Stimulated activated naive CD8-positive, alpha-beta T cell treated with anti-CD3 and anti-CD28 coated beads, Interleukin-15, amount 100 ng/mL, for 72 hours (primary cell): ENCODE measurements around the gene CHSY3.

Experiments
- ATAC-seq: fragments of 150-1000 bp; cut with Tn5 transposase; 2 replicates; pipeline ENCODE4 v1.10.0; 2021; ENCODE audit warnings: mild to moderate bottlenecking, moderate library complexity
- DNase-seq, 2 donors: peaks; one replicate each; pipeline ENCODE4 v3.0.0; 2021 to 2022
- H3K27ac Mint-ChIP-seq, 2 donors: one replicate each; pipeline ENCODE4 v1.8.0; 2022; ENCODE audit warnings: mild to moderate bottlenecking in 2 of 2, mixed read lengths in 2 of 2, moderate library complexity in 2 of 2
- H3K27me3 Mint-ChIP-seq: one replicate; pipeline ENCODE4 v1.8.0; 2022; ENCODE audit warnings: mixed read lengths
- H3K4me1 Mint-ChIP-seq: one replicate; pipeline ENCODE4 v1.8.0; 2022; ENCODE audit warnings: mild to moderate bottlenecking, mixed read lengths
- H3K4me3 Mint-ChIP-seq, 2 donors: one replicate each; pipeline ENCODE4 v1.8.0; 2022; ENCODE audit warnings: mild to moderate bottlenecking in 2 of 2, mixed read lengths in 2 of 2, moderate library complexity in 1 of 2
- H3K9me3 Mint-ChIP-seq, 2 donors: one replicate each; pipeline ENCODE4 v1.8.0; 2022; ENCODE audit warnings: mixed read lengths in 2 of 2

Gene CHSY3

DNA sequence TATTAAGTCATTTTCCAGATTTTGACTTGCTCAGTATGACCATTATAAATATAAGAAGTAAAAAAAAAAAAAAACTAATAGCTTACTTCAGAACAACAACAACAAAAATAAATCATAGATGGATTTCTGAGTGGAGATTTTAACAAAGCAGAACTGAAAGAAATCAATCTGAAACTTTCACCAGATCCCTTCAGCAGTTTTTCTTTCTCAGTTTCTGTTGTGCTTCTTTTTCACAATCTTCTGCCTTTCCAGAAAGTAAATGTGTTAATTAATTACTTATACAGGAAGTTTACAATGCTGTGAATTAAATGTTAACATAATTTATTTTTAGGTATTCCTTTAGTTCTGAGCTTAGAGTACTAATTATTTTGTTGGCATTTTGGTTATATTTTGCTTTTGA, 73.5 kb downstream of the CHSY3 start:
- H3K4me3 Mint-ChIP-seq = no peak overlapping the region
- ATAC-seq = no peak

DNA sequence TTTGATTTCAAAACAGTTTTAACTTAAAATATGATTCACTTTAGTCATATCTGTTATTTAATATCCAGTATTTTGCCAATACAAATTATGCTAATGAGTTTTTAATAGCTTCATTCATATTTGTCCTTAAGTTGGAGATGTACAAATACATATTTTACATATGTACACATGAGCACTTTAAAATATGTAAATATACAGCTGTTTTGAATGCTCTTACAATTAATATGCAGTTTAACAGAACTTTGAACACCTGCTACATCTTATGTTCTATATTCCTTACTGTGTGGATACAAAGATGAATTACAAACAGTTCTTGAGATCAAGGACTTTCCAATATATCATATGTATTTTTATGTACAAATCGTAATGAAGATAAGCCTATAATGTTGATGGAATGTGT, 74.0 kb downstream of the CHSY3 start:
- no peak for DNase-seq

More for the DNA sequence above, 73.5 kb downstream of the CHSY3 start:
- H3K27ac Mint-ChIP-seq = no peak overlapping the region
- no peaks in the 10 kb centered on the region for H3K9me3 Mint-ChIP-seq
- no peak for DNase-seq
- H3K4me1 Mint-ChIP-seq = no peaks in the 10 kb centered on the region
- H3K27me3 Mint-ChIP-seq = no peaks in the 10 kb centered on the region

DNA sequence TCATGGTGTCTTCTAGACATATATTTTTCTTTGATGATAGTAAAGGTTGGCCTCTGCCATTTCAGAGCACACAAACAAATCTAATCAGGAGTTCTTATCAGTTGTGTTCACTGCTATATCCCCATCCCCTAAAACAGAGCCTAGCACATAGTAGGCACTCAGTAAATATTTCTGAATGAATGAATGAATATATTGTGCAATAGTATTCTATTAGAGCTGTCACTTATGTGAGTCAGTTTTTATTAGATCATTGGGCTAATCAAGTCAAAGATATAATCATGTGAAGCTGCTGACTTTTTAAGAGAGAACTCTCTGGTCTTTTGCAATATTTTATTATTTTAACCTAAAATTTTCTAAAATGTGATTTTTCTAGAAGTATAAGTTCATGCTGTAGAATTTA, 84.2 kb downstream of the CHSY3 start:
- ATAC-seq (no peak), DNase-seq (no peak)
- no peaks in the 10 kb centered on the region for H3K27me3 Mint-ChIP-seq
- H3K9me3 Mint-ChIP-seq = peaks cover 12 to 16% of the 10 kb centered on the region in 2 donors
- no peaks in the 10 kb centered on the region for H3K4me1 Mint-ChIP-seq
- no peak overlapping the region for H3K27ac Mint-ChIP-seq
- H3K4me3 Mint-ChIP-seq = no peak overlapping the region

More for the DNA sequence above, 74.0 kb downstream of the CHSY3 start:
- Mint-ChIP-seq H3K4me1 (no peaks in the 10 kb centered on the region), H3K27me3 (no peaks in the 10 kb centered on the region), H3K27ac (no peak overlapping the region), H3K4me3 (no peak overlapping the region), H3K9me3 (no peaks in the 10 kb centered on the region)
- ATAC-seq = no peak

- no peak overlapping the region for H3K27ac Mint-ChIP-seq
- no peaks in the 10 kb centered on the region for H3K27me3 Mint-ChIP-seq
- H3K4me3 Mint-ChIP-seq = no peak overlapping the region
- no peak for ATAC-seq
- H3K9me3 Mint-ChIP-seq = peaks cover 0 to 13% of the 10 kb centered on the region in 2 donors
- DNase-seq = no peak
- H3K4me1 Mint-ChIP-seq = no peaks in the 10 kb centered on the region
Measured at GRCh38 chr5:129991780-129992179, 87.5 kb downstream of the CHSY3 start.

DNA sequence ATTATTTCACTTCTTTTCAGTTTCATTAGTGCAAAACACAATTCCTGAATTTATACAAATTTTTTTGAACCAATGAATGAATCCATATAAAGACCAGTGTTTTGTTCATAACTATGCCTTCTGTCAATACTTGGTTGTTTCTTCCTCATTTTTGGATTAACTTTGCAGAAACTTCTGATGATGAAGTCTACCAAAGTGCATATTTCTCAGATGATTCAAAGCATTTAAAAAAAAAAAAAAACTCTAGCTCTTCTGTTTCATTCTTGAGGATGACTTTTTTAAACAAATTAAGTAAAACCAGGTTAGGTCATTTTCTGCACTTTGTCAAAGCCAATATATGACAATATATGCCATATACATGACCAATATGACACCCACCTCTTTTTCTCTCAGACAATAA, 92.6 kb downstream of the CHSY3 start:
- no peak overlapping the region for H3K27ac Mint-ChIP-seq
- DNase-seq = no peak

DNA sequence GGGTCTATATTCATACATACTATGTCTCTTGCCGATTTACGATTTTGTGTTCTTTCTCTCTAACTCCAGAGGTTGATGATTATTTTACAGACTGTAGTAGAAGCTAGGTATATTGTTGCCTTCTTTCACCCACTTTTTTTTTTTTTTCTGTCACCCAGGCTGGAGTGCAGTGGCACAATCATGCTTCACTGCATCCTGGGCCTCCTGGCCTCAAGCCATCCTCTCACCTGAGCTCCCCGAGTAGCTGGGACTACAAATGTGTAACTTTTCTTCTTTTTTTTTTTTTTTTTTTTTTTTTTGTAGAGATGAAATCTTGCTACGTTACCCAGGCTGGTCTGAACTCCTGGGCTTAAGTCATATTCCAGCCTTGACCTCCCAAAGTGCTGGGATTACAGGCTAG, 96.2 kb downstream of the CHSY3 start:
- Mint-ChIP-seq H3K9me3 (peaks cover 0 to 5% of the 10 kb centered on the region in 2 donors), H3K4me1 (no peaks in the 10 kb centered on the region), H3K27me3 (no peaks in the 10 kb centered on the region), H3K27ac (no peak overlapping the region), H3K4me3 (no peak overlapping the region)
- DNase-seq = no peak
- no peak for ATAC-seq

More for the DNA sequence above, 92.6 kb downstream of the CHSY3 start:
- ATAC-seq = no peak
- H3K4me1 Mint-ChIP-seq = no peaks in the 10 kb centered on the region
- H3K27me3 Mint-ChIP-seq = no peaks in the 10 kb centered on the region
- no peak overlapping the region for H3K4me3 Mint-ChIP-seq
- peaks cover 0 to 13% of the 10 kb centered on the region in 2 donors for H3K9me3 Mint-ChIP-seq

DNA sequence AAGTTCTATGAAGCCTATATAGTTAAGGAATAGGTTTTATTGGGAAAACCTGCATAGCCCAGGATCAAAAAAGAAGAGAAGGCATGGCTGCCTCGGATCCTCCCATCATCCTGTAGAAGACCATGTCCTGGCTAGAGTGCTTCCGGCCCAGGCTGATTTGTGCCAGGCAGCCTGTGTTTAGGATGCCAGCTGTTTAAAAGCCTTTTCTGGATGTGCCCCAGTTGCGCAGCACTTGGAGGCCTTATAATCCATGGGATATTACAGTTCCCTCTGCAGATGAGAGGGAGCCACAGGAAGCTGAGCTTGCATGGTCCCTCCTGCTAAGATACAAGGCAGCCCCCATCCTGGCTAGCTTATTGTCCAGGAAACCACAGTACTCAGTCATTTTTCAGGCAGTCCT, 97.9 kb downstream of the CHSY3 start:
- Mint-ChIP-seq H3K27me3 (no peaks in the 10 kb centered on the region), H3K4me1 (no peaks in the 10 kb centered on the region), H3K27ac (no peak overlapping the region), H3K9me3 (no peaks in the 10 kb centered on the region), H3K4me3 (no peak overlapping the region)
- DNase-seq (no peak), ATAC-seq (no peak)

DNA sequence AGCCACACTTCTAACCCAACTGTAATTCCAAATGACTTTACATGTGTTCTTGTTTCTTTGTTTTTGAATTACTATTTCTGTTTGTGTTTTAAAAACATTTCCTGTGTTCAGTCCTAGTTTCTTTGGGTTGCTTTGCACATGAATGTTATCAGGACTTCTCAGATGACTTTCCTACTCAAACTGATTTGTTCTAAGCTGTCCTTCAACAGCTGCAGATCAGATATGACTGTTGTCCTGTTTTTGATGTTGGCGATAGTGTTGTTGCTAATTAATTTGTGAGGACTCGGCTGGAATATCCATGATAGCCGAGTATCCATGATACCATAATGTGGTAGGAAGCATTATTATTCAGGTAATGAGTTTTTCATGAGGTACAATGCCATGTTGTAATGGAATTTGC, 98.6 kb downstream of the CHSY3 start:
- no peaks in the 10 kb centered on the region for H3K27me3 Mint-ChIP-seq
- DNase-seq = no peak
- no peaks in the 10 kb centered on the region for H3K9me3 Mint-ChIP-seq
- H3K27ac Mint-ChIP-seq = no peak overlapping the region
- H3K4me1 Mint-ChIP-seq = no peaks in the 10 kb centered on the region
- no peak for ATAC-seq
- H3K4me3 Mint-ChIP-seq = no peak overlapping the region

DNA sequence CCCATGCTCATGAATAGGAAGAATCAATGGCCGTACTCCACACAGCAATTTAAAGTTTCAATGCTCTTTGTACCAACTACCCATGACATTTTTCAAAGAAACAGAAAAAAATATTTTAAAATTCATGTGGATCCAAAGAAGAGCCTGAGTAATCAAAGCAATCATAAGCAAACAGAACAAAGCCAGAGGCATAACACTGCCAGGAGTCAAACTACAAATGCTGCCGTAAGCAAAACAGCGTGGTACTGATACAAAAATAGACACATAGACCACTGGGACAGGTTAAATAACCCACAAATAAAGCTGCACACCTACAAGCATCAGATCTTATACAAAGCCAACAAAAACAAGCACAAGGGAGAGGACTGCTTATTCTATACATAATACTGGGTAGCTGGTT, 107.7 kb downstream of the CHSY3 start:
- Mint-ChIP-seq H3K4me1 (no peaks in the 10 kb centered on the region), H3K9me3 (peaks cover 14 to 44% of the 10 kb centered on the region in 2 donors), H3K4me3 (no peak overlapping the region), H3K27me3 (no peaks in the 10 kb centered on the region), H3K27ac (no peak overlapping the region)
- no peak for DNase-seq
- no peak for ATAC-seq

- no peak for ATAC-seq
- Mint-ChIP-seq H3K9me3 (peaks cover 14% of the 10 kb centered on the region in 2 donors), H3K27me3 (no peaks in the 10 kb centered on the region), H3K27ac (no peak overlapping the region), H3K4me1 (no peaks in the 10 kb centered on the region), H3K4me3 (no peak overlapping the region)
- DNase-seq = no peak
Measured at GRCh38 chr5:130017173-130017572, 112.9 kb downstream of the CHSY3 start.

DNA sequence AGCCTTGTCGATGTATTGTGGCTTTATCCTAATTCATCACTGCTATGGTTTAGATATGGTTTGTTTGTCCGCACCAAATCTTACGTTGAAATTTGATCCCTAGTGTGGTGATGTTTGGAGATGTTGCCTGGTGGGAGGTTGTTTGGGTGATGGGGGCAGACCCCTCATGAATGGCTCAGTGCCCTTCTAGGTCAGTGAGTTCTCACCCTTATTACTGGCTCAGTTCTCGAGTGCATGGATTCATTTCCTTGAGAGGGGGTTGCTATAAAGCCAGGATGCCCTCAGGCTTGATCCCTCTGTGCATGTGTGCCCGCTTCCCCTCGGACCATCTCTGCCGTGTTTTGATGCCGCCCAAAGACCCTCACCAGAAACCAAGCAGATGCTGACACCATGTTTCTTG, 114.4 kb downstream of the CHSY3 start:
- Mint-ChIP-seq H3K4me3 (no peak overlapping the region), H3K4me1 (no peaks in the 10 kb centered on the region), H3K27me3 (no peaks in the 10 kb centered on the region), H3K27ac (no peak overlapping the region), H3K9me3 (peaks cover 7 to 14% of the 10 kb centered on the region in 2 donors)
- ATAC-seq = no peak
- DNase-seq = no peak

DNA sequence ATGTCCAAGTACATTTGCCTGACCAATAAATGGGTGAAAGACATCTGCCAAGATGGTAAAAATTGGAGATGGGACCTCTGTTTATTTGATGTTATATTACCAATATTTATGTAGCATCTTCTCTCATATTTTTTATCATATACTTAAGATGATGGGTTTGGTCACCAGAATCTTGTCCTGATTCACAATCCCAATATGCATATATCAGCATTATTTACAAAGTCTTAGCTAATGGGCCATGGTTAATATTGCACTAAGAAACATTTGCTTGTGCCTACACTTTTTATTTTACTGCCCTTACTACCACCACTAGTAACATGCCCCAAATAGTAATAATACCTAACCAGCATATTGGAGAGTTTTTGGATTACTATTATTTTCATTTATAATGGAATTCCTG, 116.7 kb downstream of the CHSY3 start:
- no peak overlapping the region for H3K27ac Mint-ChIP-seq
- ATAC-seq (no peak), DNase-seq (no peak)
- H3K4me3 Mint-ChIP-seq = no peak overlapping the region
- no peaks in the 10 kb centered on the region for H3K27me3 Mint-ChIP-seq
- no peaks in the 10 kb centered on the region for H3K4me1 Mint-ChIP-seq
- no peaks in the 10 kb centered on the region for H3K9me3 Mint-ChIP-seq

DNA sequence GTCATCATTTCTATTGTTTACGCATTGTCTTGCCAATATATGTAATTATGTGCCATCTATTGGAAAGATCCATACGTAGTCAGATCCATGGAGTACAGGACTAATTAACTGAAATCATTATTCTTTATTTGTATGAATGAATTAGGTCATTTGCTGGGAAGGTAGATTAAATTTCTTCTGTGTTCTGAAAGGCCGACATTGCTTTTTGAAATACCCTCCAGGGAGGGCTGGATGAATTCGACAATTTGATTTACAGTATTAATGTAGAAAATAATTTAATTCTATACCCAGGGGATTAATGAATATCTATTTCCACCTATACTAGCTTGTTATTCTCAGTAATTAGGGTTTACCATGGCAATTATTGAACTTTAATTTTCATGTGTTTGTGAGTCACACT, 117.6 kb downstream of the CHSY3 start:
- DNase-seq (no peak), ATAC-seq (no peak)
- no peak overlapping the region for H3K27ac Mint-ChIP-seq
- no peaks in the 10 kb centered on the region for H3K4me1 Mint-ChIP-seq
- H3K27me3 Mint-ChIP-seq = no peaks in the 10 kb centered on the region
- no peak overlapping the region for H3K4me3 Mint-ChIP-seq
- no peaks in the 10 kb centered on the region for H3K9me3 Mint-ChIP-seq

DNA sequence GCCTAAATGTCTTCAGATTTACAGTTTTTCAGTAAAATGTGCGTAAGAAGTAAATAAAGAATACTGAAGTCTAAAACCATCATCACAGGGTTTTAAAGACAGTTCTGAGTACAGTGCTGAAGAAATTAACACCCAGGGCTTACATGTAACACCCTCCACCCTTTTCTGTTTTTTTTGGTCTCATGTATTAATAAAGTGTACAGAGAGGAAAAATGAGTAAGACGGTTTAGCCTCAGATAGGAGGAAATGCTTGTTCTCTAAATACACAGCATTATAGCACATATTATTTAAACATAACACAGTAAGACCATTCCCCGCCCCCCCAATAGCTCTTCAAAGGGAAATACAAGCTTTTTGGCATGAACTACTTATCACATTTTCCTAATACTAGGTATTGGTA, 119.3 kb downstream of the CHSY3 start:
- DNase-seq = no peak

GRCh38 chr5:130024006-130024405, 119.7 kb downstream of the CHSY3 start:
- Mint-ChIP-seq H3K4me3 (no peak overlapping the region), H3K4me1 (no peaks in the 10 kb centered on the region), H3K27ac (no peak overlapping the region), H3K27me3 (no peaks in the 10 kb centered on the region), H3K9me3 (no peaks in the 10 kb centered on the region)
- no peak for DNase-seq
- no peak for ATAC-seq

More for the DNA sequence above, 119.3 kb downstream of the CHSY3 start:
- Mint-ChIP-seq H3K9me3 (no peaks in the 10 kb centered on the region), H3K4me3 (no peak overlapping the region), H3K27me3 (no peaks in the 10 kb centered on the region), H3K27ac (no peak overlapping the region), H3K4me1 (no peaks in the 10 kb centered on the region)
- ATAC-seq = no peak

DNA sequence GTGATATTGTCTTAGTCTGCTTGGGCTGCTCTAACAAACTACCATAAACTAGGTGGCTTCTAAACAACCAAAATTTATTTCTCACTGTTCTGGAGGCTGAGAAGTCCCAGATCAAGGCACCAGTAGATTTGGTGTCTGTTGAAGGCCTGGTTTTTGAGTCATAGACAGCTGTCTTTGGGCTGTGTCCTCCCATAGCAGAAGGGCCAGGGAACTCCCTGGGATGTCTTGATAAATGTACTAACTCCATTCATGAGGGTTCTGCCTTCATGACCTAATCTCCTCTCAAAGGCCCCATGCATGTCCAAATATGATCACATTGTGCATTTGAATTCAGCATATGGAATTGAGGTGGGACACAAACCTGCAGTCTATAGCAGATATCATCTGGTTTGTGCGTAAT, 121.2 kb downstream of the CHSY3 start:
- Mint-ChIP-seq H3K27me3 (no peaks in the 10 kb centered on the region), H3K4me1 (no peaks in the 10 kb centered on the region), H3K9me3 (no peaks in the 10 kb centered on the region), H3K4me3 (no peak overlapping the region), H3K27ac (no peak overlapping the region)
- DNase-seq (no peak), ATAC-seq (no peak)

- H3K4me3 Mint-ChIP-seq = no peak overlapping the region
- no peak for DNase-seq
- no peaks in the 10 kb centered on the region for H3K4me1 Mint-ChIP-seq
- H3K27ac Mint-ChIP-seq = no peak overlapping the region
- H3K27me3 Mint-ChIP-seq = no peaks in the 10 kb centered on the region
- no peaks in the 10 kb centered on the region for H3K9me3 Mint-ChIP-seq
- no peak for ATAC-seq
Measured at GRCh38 chr5:130032807-130033206, 128.5 kb downstream of the CHSY3 start.
